GM20431 (cell line): ENCODE results near the gene RHBDL1.

Experiments used
- in situ Hi-C: fragments of 300-500 bp; cut with MseI, MboI; formaldehyde crosslinking; loops from one replicate; pipeline ENCODE4 v1.15.0; 2020; ENCODE audit warnings: low sequenced_read_pairs; ENCODE audit not compliant: unreplicated experiment

Gene RHBDL1

DNA sequence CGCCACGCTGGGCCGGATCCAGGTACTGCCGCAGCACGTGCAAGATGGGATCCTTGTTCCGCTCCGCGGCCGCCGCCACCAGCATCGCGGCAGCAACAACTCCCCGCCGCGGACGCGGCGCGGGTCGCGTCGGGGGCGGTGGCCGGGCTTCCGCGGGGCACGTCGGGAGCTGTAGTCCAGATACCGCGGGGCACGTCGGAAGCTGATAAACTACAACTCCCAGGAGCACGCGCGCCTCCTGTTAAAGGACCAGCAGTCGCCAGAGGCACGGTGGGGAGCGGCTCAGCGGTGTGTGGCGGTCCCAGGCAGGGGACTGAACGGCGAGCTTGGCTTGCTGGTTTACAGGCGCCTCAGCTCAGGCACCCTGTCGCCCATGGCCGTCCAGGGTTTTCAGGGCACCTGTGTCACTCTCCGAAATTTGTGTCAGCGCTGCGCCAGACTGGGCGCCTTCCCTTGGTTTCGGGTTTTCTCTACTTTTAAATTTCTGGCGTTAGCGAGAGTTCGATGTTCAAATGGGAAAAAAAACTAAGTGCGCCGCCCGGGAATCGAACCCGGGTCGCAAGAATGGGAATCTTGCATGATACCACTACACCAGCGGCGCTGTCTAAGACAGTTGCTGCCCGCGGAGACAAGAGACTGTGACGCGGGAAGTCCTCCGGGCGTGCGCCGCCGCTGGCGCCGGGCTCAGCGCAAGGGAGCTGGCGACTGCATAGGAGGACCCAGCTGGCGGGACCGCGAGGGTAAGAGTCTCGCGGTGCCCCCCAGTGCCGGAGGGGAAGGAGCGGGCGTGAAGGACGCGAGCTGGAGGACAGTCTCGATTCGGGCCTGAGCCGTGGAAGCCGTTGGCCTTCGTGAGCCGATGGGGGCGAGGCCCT is 39.0 kb upstream of the RHBDL1 start, which contains the start of gene METTL26:
METTL26 (minus strand) TSS at position 100 of the 875 bp plus-strand sequence; CDS start at position 85, 15 bp downstream.
- in situ Hi-C loops: no loop called here

GRCh38 chr16:637081-638018 is 38.1 kb upstream of the RHBDL1 start:
- in situ Hi-C loops: no loop called here

- in situ Hi-C loops: no loop called here
Observed at GRCh38 chr16:638034-638543, 37.4 kb upstream of the RHBDL1 start.

- in situ Hi-C loops: no loop called here
Observed at GRCh38 chr16:638836-639235, 36.6 kb upstream of the RHBDL1 start.

GRCh38 chr16:640614-641013 is 34.9 kb upstream of the RHBDL1 start:
- in situ Hi-C loops: no loop called here

- in situ Hi-C loops: no loop called here
Observed at GRCh38 chr16:641326-642188, 33.9 kb upstream of the RHBDL1 start, which contains the start of gene MCRIP2. Gene MCRIP2, plus strand, starts transcription at chr16:641828. Its CDS starts 164 bp downstream, at chr16:641992.

DNA sequence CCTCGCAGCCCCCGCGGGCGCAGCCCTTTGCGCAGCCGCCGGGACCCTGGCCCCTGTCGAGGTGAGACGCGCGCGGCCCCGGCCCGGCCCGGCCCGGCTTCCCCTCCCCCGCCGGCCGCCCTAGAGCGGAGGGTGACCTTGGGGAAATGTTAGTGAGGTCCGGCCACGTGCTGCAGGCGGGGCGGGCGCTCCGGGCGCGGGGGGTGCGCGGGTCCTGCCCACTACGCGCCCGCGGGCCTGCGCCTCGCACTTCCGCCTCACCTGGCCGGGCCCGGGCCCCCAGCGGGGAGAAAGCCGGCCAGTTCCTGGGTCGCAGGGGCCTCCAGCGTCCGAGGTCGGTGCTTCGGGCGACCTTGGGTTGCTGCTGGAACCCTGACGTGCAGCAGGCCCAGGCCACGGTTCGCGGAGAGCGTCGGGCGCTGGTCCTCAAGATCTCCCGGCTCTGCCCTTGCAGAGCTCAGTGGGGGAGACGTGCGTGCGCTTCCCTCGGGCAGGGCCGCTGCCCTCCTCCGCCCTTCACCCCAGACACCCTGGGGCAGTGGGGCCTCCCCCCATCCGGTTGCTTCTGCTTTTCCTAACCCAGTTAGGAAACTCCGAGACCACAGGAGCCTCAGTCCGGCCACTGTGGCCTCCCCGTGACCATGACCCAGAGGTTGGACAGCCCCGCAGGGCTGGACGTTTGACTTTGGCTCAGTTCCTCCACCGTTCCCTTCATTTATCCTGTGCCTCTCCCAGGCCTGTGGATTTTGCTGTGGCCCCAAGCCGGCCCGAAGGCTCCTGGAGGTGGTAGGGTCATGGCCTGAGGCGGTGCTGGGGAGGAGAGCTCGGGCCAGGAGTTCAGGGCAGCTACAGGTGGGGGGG is 33.1 kb upstream of the RHBDL1 start:
- in situ Hi-C loops: no loop called here

- in situ Hi-C loops: no loop called here
Observed at GRCh38 chr16:643050-643368, 32.5 kb upstream of the RHBDL1 start.

GRCh38 chr16:644556-644955 is 30.9 kb upstream of the RHBDL1 start:
- in situ Hi-C loops: no loop called here

DNA sequence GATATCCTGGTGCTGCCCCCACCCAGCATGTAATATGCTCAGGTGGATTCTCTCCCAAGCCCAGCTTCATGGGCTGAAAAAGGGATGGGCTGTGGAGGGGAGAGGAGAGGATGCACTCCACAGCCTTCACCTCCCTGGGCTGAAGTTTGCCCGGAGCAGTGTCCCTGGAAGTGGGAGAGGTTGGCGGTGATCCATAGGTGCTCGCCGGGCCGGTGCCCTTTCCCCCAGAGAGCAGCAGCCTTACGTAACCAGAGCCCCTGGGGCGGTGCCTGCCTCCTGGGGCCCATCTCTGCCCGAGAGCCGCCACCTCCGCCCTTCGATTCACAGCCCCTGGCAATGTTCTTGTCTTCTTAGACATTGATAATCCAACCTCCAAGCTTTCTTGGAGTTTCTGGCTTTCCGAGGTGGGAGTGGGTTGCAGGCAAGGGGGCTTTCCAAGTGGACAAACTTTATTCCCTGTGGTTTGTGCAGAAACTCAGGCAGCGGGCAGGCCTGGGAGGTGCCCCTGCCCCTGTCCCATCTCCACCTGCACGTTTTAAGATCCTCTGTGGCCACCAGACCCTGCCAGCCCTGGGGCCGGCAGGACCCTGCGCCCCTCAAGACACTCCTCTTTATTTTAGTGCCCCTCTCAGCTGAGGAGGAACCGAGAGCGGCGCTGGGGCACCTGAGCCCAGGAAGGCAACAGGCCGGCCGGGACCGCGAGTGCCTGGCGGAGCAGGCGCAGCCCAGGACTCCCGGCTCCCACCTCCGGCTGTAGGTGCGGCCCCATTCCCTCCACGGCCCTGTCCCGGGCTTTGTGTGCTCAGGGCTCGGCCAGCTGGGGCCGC is 29.4 kb upstream of the RHBDL1 start:
- in situ Hi-C loops: no loop called here

GRCh38 chr16:646679-647172 is 28.7 kb upstream of the RHBDL1 start:
- in situ Hi-C loops: no loop called here

GRCh38 chr16:647173-647902 is 28.1 kb upstream of the RHBDL1 start:
- in situ Hi-C loops: no loop called here

GRCh38 chr16:648071-648780 is 27.2 kb upstream of the RHBDL1 start:
- in situ Hi-C loops: no loop called here

GRCh38 chr16:648781-649589 is 26.5 kb upstream of the RHBDL1 start, which contains the start of gene WDR90:
Gene WDR90, plus strand, starts transcription at chr16:649365. Its CDS starts 52 bp downstream, at chr16:649417.
- in situ Hi-C loops: no loop called here

- in situ Hi-C loops: no loop called here
Observed at GRCh38 chr16:649631-650030, 25.8 kb upstream of the RHBDL1 start.

- in situ Hi-C loops: no loop called here
Observed at GRCh38 chr16:651844-652243, 23.6 kb upstream of the RHBDL1 start.
